ENCODE data around the gene DRP2.
"Not testable (repeated sequence)": the region's sequence is repeated elsewhere in the genome, so short reads cannot be mapped to it uniquely, and the experiment has no call there.

The DRP2 gene

DNA sequence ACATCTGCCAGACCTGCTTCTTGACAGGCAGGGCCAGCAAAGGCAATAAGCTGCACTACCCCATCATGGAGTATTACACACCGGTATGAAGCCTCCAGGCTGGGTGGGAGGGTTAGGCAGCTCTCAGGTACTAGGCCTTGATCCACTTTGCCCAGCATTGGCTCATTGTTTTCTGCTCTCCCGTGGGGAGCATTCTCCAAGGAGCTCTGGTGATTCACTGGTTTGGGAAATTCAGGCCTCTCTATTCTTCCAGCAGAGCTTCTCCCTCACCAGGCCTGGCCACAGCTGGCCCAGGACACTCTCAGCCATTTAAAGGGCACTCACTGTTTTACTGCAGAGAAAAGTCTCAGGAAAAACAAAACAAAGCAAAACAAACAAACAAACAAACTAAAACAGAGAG, 33.0 kb downstream of the DRP2 start:
- DNase-seq: no peak

DNA sequence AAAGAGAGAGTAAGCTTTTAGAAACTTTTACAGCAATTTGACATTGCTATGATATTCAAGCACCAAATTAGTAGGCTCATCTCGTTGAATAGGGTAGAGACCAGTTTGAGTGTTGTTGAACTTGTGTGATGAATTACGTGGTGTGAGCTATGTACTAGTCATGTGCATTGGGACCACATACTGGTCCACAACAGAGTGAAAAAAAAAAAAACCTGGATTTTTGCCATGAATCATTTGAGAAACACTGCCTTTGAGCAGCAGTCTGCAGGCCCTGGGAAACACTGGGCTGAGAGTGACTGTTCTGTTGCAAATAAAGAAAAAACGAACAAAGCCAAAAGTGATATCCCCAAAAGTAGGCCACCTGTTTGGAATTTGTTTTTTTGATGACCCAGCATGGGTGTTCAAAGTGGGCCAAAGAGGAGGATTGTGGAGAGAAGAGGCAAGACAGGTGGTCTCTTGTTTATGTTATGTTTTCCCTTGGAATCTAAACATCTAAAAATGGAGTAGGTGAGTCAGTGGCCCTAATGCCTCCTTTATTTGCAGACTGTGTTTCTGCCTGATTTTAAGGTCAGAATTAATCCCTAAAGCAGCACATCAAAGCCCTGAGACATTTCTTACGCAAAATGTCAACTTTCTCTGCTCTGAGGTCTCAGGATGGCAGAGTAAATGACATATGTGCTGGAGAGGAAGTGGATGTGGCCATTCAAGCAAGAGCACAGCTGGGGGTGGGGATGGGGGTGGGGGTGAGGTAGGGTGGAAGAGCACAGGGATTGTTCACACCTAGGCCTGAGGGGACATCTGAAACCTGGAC, 38.1 kb downstream of the DRP2 start:
- DNase-seq: no peak

GRCh38 chrX:101258259-101258581, 38.6 kb downstream of the DRP2 start:
- DNase-seq: no peak

DNA sequence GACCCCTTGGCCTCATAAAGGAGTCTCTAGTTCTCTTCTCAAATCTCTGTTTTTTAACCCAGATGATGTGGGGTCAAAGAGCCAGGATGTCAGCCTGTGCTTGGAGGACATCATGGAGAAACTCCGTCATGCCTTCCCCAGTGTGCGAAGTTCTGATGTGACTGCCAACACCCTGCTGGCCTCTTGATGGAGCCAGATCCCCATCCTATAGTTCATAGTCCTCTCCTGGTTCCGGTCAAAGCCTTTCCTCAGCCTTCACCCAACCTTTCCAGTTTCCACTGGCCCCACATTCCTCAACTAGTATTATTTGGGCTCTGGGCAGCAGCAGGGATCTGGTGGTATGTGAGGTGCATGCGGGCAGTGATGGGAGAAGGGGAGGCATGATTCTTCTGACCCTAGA, 40.8 kb downstream of the DRP2 start:
- no peak for DNase-seq

DNA sequence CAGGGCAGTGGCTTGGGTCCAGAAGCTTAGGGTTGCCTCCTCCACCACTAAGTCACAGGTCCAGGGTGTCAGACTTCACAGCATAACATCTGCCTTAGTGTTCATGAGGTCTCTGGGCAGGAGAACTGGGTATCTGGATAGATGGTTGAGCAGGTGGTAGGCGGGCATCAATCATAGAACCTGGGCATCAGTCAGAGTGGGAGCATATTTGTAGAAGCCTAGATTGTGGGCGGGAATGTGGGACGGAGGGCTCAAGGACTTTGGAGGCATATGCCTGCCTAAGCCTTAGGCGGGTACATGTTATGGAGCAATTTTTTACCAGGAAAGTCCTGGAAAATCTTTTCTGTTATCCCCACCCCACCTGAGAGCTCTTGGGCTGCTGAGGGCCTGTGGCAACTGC, 43.0 kb downstream of the DRP2 start:
- no peak for DNase-seq

GRCh38 chrX:101263766-101264165, 44.2 kb downstream of the DRP2 start:
- no peak for DNase-seq

DNA sequence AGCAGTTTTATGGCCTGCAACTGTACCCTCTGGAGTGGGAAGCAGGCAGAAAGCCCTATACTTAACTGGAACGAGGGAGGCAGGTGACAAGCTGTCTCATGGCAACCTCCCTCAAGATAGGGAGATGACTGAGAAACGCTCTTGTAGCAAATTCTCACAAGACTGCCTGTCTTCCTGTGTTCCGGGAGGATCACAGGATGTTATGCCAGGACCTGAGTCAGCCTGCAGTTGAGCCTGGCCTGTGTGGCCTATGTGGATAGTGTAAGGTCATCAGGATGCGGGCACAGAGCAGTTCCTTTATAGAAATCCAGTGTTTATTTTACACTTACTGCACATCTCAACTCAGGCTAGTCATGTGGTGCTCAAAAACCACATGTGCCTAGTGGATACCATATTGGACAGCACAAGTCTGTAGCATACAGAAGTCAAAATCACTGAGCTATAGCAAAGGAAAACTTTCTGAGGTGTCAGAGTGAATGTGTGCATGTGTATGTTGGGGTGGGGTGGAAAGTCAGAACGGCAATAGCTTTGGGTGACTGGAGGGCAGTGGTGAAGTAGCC, 46.4 kb downstream of the DRP2 start:
- no peak for DNase-seq

DNA sequence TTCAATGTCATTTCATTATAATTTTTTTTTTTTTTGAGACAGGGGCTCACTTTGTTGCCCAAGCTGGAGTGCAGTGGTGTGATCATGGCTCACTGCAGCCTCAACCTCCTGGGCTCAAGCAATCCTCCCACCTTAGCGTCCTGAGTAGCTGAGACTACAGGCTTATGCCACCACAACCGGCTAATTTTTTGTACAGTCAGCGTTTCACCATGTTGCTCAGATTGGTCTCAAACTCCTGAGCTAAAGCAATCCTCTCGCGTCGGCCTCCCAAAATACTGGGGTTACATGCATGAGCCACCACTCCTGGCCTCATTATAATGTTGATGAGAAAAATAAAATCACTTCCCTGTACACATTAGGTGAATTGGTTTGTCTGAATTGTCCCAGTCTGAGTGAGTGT, 54.6 kb downstream of the DRP2 start:
- no peak for DNase-seq

DNA sequence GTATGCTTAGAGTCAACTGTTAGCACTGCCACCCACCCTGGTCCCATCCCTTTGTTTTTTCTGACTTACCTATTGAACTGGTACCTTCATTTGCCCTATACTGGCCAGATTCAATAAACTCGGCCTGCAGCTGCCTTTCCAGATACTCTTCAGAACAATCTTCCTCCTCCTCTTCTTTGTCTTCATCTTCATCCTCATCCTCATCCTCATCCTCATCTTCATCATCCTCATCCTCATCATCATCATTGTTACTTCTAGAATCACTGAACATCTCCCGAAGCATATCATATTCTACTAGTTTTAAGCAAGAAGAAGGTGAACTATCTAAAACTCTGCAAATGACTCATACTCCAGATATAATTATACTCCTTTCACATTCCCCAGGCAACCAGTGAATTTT, 56.7 kb downstream of the DRP2 start:
- no peak for DNase-seq

- DNase-seq: no peak
These were observed 67.8 kb downstream of the DRP2 start for GRCh38 chrX:101287402-101287801.

DNA sequence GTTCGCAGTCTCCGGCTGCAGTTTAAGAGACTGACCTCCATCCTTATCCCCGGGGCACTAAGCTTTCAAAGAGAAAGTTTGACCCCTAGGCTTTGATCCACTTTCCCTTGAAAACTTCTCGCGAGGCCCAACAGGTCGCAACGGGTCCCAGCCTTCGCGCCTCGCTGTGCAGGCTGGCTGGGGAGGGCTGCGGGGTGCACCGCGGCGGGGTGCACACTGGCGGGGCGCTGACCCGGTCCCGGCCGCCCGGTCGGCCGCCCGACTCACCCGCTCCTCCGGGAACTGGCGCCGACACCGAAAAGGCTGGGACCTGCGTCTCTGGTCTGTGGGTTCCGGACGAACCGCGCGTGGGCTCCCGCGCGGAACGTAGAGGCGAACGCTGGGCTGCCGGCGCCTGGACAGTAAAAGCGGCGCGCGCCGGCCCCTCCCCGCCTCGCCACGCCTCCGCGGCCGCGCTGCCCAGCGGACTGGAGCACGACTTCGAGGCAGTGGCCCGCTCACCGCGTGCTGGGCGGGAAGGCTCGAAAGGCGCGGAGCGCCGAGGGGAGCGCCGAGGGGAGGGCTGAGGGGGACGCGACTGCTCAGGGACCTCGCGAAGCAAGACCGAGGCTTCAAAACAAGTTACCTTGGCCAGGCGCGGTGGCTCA, 71.5 kb downstream of the DRP2 start, which contains the start of gene TAF7L:
TSS of gene TAF7L (minus strand) at position 378 of the 647 bp plus-strand sequence. CDS start 3,791 bp downstream, outside the sequence.
- no peak for DNase-seq

- not testable (repeated sequence) for DNase-seq
These were observed 76.0 kb downstream of the DRP2 start for GRCh38 chrX:101295603-101296002.

GRCh38 chrX:101303790-101304189, 84.2 kb downstream of the DRP2 start:
- DNase-seq: no peak
